Endothelial cell of umbilical vein (primary cell): ENCODE measurements around the gene RPRD2. TPM values are rescaled to one million over a fixed set of nuclear protein-coding genes. Genes with fewer than 3 reads are reported as not detected.

ENCODE experiments used
- BruUV-seq: library from RNA; stranded (reverse); fragments of 400-500 nt; replicated peaks from 2 replicates; lab custom pipeline; 2021; lab: Mats Ljungman, UMichigan
- CTCF ChIA-PET: fragments of 300-600, 350-600 bp; sonication (Branson Sonifier 250); formaldehyde crosslinking; loops from one replicate; lab custom pipeline; 2021; ENCODE audit warnings: antibody characterized with exemption, inconsistent platforms; lab: Charles Lee
- POLR2A ChIA-PET: fragments of 300-600, 350-600 bp; sonication (Branson Sonifier 250); formaldehyde crosslinking; loops from one replicate; lab custom pipeline; 2021; ENCODE audit warnings: antibody characterized with exemption, inconsistent platforms; lab: Charles Lee
- DNase-seq: peaks from one replicate; pipeline ENCODE4 v3.0.0-alpha.2; 2011; ENCODE audit warnings: low read depth, low spot score
- FAIRE-seq: peaks from 2 replicates; lab custom pipeline; 2011; peaks lifted over from hg19 to GRCh38; lab: Jason Lieb, UNC
- H2AFZ ChIP-seq: 2 replicates; pipeline ENCODE4 v1.6.0; 2012; ENCODE audit warnings: low read depth, low read length, control low read depth, inconsistent platforms
- H3K27ac ChIP-seq: 2 replicates; pipeline ENCODE4 v1.5.1; 2011; ENCODE audit warnings: low read depth, mild to moderate bottlenecking, control low read depth, low read length, moderate library complexity; ENCODE audit not compliant: insufficient read depth
- H3K27me3 ChIP-seq, 2 experiments: 2 replicates each; pipeline versions ENCODE4 v1.6.0 to v1.6.1; 2011; ENCODE audit warnings: low read length in 2 of 2, mixed read lengths in 1 of 2; ENCODE audit not compliant: control insufficient read depth in 2 of 2, insufficient read depth in 2 of 2
- H3K36me3 ChIP-seq, 2 experiments: 2 replicates in 1 of 2; 3 replicates in 1 of 2; pipeline ENCODE4 v1.5.1; 2011; ENCODE audit warnings: low read length in 2 of 2, mild to moderate bottlenecking in 1 of 2, moderate library complexity in 1 of 2; ENCODE audit not compliant: control insufficient read depth in 2 of 2, insufficient read depth in 2 of 2; ENCODE audit errors: extremely low read depth in 1 of 2
- H3K4me1 ChIP-seq: 3 replicates; pipeline ENCODE4 v1.5.1; 2011; ENCODE audit warnings: mild to moderate bottlenecking, low read length; ENCODE audit not compliant: control insufficient read depth, insufficient read depth; ENCODE audit errors: extremely low read depth
- H3K4me2 ChIP-seq: 2 replicates; pipeline ENCODE4 v1.6.1; 2011; ENCODE audit warnings: low read length, control low read depth, mixed read lengths; ENCODE audit not compliant: insufficient read depth
- H3K4me3 ChIP-seq, 3 experiments: fragments of 200-600 bp in 1 of 3; sonication (generic), shearing (Covaris generic) in 1 of 3; replicated peaks in 1 of 3; 2 replicates each; pipeline ENCODE4 v1.5.1; 2011 to 2016; ENCODE audit warnings: control low read depth in 3 of 3, low read length in 3 of 3, mild to moderate bottlenecking in 2 of 3, inconsistent platforms in 1 of 3, low read depth in 1 of 3, moderate library complexity in 1 of 3; ENCODE audit not compliant: insufficient read depth in 1 of 3
- H3K79me2 ChIP-seq: 2 replicates; pipeline ENCODE4 v1.6.0; 2012; ENCODE audit warnings: low read length, inconsistent platforms; ENCODE audit not compliant: control insufficient read depth, insufficient read depth
- H3K9ac ChIP-seq: replicated peaks from 2 replicates; pipeline ENCODE3; 2011; ENCODE audit warnings: low read length, control low read depth; ENCODE audit not compliant: insufficient read depth; ENCODE audit errors: extremely low read depth
- H3K9me1 ChIP-seq: replicated peaks from 3 replicates; pipeline ENCODE4 v1.6.0; 2011; ENCODE audit warnings: mild to moderate bottlenecking, low read length; ENCODE audit not compliant: control insufficient read depth, insufficient read depth; ENCODE audit errors: extremely low read depth
- H3K9me3 ChIP-seq: replicated peaks from 2 replicates; pipeline ENCODE4 v1.5.1; 2012; ENCODE audit warnings: low read length, inconsistent platforms; ENCODE audit not compliant: control insufficient read depth, insufficient read depth
- H4K20me1 ChIP-seq: replicated peaks from 2 replicates; pipeline ENCODE3; 2011; ENCODE audit warnings: mild to moderate bottlenecking, low read length; ENCODE audit not compliant: control insufficient read depth, insufficient read depth; ENCODE audit errors: extremely low read depth
- FOS ChIP-seq: IDR thresholded peaks from 2 replicates; pipeline ENCODE4 v1.6.1; 2011; ENCODE audit warnings: mild to moderate bottlenecking, low read length, moderate library complexity, borderline replicate concordance; ENCODE audit not compliant: insufficient read depth
- GATA2 ChIP-seq: IDR thresholded peaks from 2 replicates; pipeline ENCODE4 v1.7.0; 2011; ENCODE audit warnings: low read depth, mild to moderate bottlenecking, moderate library complexity, mixed read lengths, low read length; ENCODE audit not compliant: insufficient read length, insufficient read depth
- JUN ChIP-seq: IDR thresholded peaks from 2 replicates; pipeline ENCODE4 v1.6.1; 2011; ENCODE audit warnings: borderline replicate concordance, low read depth; ENCODE audit not compliant: insufficient read length, insufficient read depth
- MYC ChIP-seq: IDR thresholded peaks from one replicate; pipeline ENCODE4 v1.6.1; 2011; ENCODE audit warnings: mild to moderate bottlenecking, low read depth, low read length
- POLR2A ChIP-seq: IDR thresholded peaks from 2 replicates; pipeline ENCODE4 v1.6.1; 2012; ENCODE audit warnings: low read depth, mild to moderate bottlenecking, control low read depth, low read length
- POLR2AphosphoS5 ChIP-seq: IDR thresholded peaks from 2 replicates; pipeline ENCODE4 v1.6.1; 2012; ENCODE audit warnings: low read depth, mild to moderate bottlenecking, control low read depth, low read length, moderate library complexity; ENCODE audit not compliant: insufficient read depth
- dilution Hi-C: fragments of 300-500 bp; cut with MboI; formaldehyde crosslinking; loops from one replicate; pipeline ENCODE4 v1.15.0; 2019; ENCODE audit warnings: low sequenced_read_pairs; ENCODE audit not compliant: extremely low pct_ligation_motif_present
- intact Hi-C: fragments of 100-400 bp; cut with micrococcal nuclease; formaldehyde crosslinking; loops from one replicate; pipeline ENCODE4 v1.10.0; 2022
- polyA plus RNA-seq, 4 experiments: library from polyadenylated mRNA; depleted of rRNA in 3 of 4; stranded (reverse) in 3 of 4; unstranded in 1 of 4; fragments of >200 nt; gene quantifications; 2 replicates each; pipeline versions ENCODE4 v1.2.1 to v1.2.3, GENCODE V29; 2011 to 2012; ENCODE audit warnings: missing spikeins in 1 of 4
- total RNA-seq: library from RNA; stranded (reverse); gene quantifications from 2 replicates; pipeline ENCODE4 v1.2.3, GENCODE V29; 2021
- TF ChIP-seq, protein P1 (sequence below): IDR thresholded peaks from 2 replicates; pipeline ENCODE4 v1.6.1; 2011; ENCODE audit not compliant: insufficient read depth, insufficient read length
- TF ChIP-seq, protein P2 (sequence below), 2 donors: IDR thresholded peaks; 1 replicate in 1 of 2; 2 replicates in 1 of 2; pipeline ENCODE4 v1.5.1; 2011; ENCODE audit warnings: low read length in 2 of 2, mild to moderate bottlenecking in 2 of 2, moderate library complexity in 2 of 2, control low read depth in 1 of 2, inconsistent platforms in 1 of 2, low read depth in 1 of 2; ENCODE audit not compliant: insufficient read depth in 1 of 2; ENCODE audit errors: extremely low read depth in 1 of 2

Gene RPRD2
- total and polyA plus RNA-seq, 2 donors (not counting 3 experiments of a cell fraction or from before 2014, with no cell fraction given), result 12.9 to 23.9 TPM

DNA sequence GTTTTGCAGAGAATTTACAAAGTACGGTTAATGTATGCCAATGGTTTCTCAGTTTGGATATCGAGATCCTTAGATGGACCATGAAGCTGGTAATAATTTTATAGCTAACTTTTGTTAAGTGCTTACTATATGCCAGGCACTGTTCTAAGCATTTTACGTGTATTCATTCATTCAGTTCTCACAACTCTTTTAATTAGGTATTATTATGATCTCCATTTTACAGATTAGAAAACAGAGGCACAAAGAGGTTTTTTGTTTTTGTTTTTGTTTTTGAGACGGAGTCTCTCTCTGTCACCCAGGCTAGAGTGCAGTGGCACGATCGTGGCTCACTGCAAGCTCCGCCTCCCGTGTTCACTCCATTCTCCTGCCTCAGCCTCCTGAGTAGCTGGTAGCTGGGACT, 7.2 kb downstream of the RPRD2 start:
- H3K9me3 ChIP-seq, result no peaks in the 10 kb centered on the region
- intact Hi-C loops, result no loop called here
- H2AFZ ChIP-seq, result no peak overlapping the region
- no peak for TF ChIP-seq GATA2
- no peak for TF ChIP-seq MYC
- TF ChIP-seq, protein P1, sequence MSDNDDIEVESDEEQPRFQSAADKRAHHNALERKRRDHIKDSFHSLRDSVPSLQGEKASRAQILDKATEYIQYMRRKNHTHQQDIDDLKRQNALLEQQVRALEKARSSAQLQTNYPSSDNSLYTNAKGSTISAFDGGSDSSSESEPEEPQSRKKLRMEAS, result no peak
- TF ChIP-seq, protein P2, sequence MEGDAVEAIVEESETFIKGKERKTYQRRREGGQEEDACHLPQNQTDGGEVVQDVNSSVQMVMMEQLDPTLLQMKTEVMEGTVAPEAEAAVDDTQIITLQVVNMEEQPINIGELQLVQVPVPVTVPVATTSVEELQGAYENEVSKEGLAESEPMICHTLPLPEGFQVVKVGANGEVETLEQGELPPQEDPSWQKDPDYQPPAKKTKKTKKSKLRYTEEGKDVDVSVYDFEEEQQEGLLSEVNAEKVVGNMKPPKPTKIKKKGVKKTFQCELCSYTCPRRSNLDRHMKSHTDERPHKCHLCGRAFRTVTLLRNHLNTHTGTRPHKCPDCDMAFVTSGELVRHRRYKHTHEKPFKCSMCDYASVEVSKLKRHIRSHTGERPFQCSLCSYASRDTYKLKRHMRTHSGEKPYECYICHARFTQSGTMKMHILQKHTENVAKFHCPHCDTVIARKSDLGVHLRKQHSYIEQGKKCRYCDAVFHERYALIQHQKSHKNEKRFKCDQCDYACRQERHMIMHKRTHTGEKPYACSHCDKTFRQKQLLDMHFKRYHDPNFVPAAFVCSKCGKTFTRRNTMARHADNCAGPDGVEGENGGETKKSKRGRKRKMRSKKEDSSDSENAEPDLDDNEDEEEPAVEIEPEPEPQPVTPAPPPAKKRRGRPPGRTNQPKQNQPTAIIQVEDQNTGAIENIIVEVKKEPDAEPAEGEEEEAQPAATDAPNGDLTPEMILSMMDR (IDR thresholded peaks at IDR 0.05; ENCODE audit: extremely low read depth in 1 of 2, insufficient read depth in 1 of 2, low read depth in 1 of 2, low read length in 2 of 2), result no peak
- dilution Hi-C loops, result no loop called here
- peaks cover 94% of the 10 kb centered on the region for H3K79me2 ChIP-seq
- no TSS peak for BruUV-seq
- H3K9me1 ChIP-seq, result no peaks in the 10 kb centered on the region
- H3K36me3 ChIP-seq, result no peaks in the 10 kb centered on the region
- DNase-seq (no peak), FAIRE-seq (no peak)
- no peak overlapping the region for H3K9ac ChIP-seq
- H3K27me3 ChIP-seq, result no peaks in the 10 kb centered on the region
- no peak overlapping the region for H3K27ac ChIP-seq
- peaks cover 17% of the 10 kb centered on the region for H3K4me1 ChIP-seq
- no peak overlapping the region for H3K4me2 ChIP-seq
- no peaks in the 10 kb centered on the region for H4K20me1 ChIP-seq
- CTCF ChIA-PET, result interaction anchor here (1.3 kb wide), 1 partner anchor 29 kb away, joined by 3 read pairs; no protein-coding TSS in a partner anchor
- H3K4me3 ChIP-seq, result no peak overlapping the region
- POLR2A ChIA-PET, result no interaction called here

DNA sequence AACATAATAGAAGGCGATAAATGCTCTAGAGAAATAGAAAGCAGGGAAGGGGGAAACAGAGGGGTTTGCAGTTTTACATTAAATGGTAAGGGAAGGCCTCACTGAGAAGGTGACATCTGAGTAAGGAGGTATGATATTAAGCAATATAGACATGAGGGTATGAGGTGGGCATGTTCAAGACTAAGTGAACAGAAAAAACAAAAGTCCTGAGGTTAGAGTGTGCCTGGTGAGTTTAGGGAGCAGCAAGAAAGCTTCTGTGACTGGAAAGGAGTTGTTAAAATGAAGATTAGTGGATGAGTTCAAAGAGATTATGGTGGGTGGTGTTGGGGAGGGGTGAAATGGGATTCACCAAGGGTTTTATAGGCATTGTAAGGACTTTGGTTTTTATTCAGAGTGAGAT, 8.6 kb downstream of the RPRD2 start:
- H4K20me1 ChIP-seq, result no peaks in the 10 kb centered on the region
- DNase-seq, result no peak
- TF ChIP-seq, protein P2 (IDR thresholded peaks at IDR 0.05; ENCODE audit: extremely low read depth in 1 of 2, insufficient read depth in 1 of 2, low read depth in 1 of 2, low read length in 2 of 2), result no peak
- TF ChIP-seq FOS (no peak), POLR2AphosphoS5 (no peak), MYC (no peak), POLR2A (no peak), JUN (no peak), GATA2 (no peak)
- TF ChIP-seq, protein P1, result no peak
- H2AFZ ChIP-seq, result no peak overlapping the region
- H3K9me1 ChIP-seq, result no peaks in the 10 kb centered on the region
- no peaks in the 10 kb centered on the region for H3K9me3 ChIP-seq
- no peak for FAIRE-seq
- dilution Hi-C loops, result no loop called here
- H3K27me3 ChIP-seq, result no peaks in the 10 kb centered on the region
- H3K79me2 ChIP-seq, result peaks cover 86% of the 10 kb centered on the region
- H3K9ac ChIP-seq, result no peak overlapping the region
- peaks cover 6% of the 10 kb centered on the region for H3K4me1 ChIP-seq
- H3K4me3 ChIP-seq, result no peak overlapping the region
- CTCF ChIA-PET, result interaction anchor here (1.0 kb wide), 1 partner anchor 15 kb away, joined by 3 read pairs; no protein-coding TSS in a partner anchor
- H3K36me3 ChIP-seq, result no peaks in the 10 kb centered on the region
- no peak overlapping the region for H3K4me2 ChIP-seq
- intact Hi-C loops, result no loop called here
- POLR2A ChIA-PET, result interaction anchor here (1.0 kb wide), 1 partner anchor 42 kb away, joined by 3 read pairs; no protein-coding TSS in a partner anchor
- no TSS peak for BruUV-seq
- H3K27ac ChIP-seq, result no peak overlapping the region
